HG03575 (cell line): ENCODE data around the gene ADAMTSL2.

Source experiments
- ATAC-seq: cut with Tn5 transposase; IDR thresholded peaks from one replicate; pipeline ENCODE4 v1.9.1; 2021; ENCODE audit not compliant: unreplicated experiment, insufficient number of reproducible peaks, low FRiP score; ENCODE audit errors: extremely low read depth

Gene ADAMTSL2

DNA sequence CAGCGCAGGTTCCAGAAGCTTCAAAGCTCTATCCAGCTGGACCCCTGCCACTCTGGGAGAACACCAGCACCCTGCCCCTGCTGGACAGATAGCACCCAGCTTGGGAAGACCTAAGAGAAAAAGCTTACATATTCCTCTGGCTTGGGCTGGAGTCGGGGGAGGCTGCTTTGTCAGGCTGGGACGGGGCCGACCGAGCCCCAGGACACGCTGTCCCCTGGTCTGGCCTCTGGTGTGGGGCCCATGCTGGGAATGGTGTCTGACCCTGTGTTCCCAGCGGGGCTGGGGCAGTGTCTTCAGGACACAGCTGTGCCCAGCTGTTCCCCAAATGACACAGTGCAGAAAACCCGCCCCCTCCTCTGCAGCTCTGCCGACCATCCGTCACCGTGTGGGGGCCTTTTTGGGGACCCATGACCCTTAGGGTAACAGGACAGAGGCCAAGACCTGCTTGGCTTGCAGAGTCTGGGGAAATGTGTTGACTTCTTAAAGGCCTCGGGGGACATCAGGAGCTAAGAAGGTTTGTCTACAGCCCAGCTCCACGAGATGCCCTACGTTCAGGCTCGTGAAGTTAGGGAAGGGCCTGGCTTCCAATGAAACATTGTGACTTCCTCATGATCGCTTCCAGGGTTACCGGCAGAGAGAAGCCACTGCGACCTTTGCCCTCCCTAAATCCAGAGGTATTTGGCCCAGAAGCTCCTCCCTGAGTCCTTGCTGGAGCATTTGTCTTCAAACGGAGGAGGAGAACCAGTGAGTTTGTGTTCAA, 35.2 kb upstream of the ADAMTSL2 start:
- no peak for ATAC-seq

GRCh38 chr9:133499892-133500270, 34.6 kb upstream of the ADAMTSL2 start:
- ATAC-seq: no peak

- no peak for ATAC-seq
Observed at GRCh38 chr9:133502112-133502511, 32.4 kb upstream of the ADAMTSL2 start.

DNA sequence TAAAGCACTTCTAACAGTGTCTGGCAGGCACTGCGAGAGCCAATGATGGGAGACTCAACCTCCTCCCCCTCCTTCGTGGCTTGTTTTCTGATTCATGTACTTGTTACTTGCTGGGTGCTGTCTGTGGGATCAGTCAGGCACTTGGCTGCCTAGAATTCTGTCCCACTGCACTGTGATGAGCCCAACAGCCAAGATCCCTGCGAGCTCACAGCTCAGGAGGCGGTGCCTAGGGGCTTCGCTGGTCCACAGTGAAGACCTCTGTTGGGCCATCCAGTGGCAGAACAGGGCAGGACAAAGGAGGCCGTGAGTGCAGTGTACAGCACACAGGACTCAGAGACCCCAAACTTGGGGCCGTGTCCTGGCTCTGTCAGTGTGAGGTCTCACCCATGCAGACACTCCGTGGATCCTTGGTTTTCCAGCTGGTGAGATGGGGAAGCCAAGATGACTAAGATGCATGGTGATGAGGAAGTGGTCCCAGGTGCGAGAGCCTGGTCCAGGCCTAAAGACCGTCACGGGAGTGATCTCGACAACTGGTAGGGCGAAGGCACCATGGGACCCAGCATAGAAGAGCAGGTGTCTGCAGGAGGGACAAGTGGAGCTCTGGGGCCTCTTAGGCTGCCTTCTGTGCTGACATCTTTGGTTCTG, 29.2 kb upstream of the ADAMTSL2 start:
- no peak for ATAC-seq

DNA sequence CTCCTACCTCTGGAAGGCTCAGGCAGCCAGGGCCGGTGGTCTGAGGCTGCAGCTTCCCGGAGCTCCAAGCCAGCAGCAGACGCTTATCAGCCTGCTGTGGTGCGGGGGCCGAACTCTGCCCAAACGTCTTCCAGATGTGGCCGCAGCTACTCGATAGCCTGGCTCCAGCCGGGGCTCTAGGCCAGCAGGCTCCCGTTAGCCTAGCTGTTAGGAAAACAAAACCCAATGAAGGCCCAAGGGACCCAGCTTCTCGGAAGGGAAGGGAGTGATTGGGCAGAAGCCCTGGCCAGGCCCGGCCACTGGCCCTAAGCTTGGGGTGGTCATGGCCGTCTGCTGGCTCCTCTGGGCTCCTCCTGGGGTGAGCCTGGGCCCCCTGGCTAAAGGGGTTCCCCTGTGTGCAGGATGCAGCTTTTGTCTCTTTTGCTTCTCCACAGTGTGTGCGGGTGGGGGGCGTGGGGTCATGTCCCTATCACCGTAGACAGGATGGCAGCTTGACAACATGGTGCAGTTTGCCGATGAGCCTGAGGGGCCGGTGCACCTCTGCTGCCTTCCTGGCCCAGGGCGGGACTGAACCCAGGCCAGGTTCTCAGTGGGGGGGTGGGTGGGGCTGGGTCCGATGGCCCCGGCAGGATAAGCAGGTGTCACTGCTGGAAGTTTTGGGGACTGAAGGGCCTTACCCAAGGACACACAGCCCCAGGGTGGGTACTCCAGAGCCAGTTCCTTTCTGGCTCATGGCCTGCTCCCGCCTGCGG, 28.4 kb upstream of the ADAMTSL2 start:
- no peak for ATAC-seq

DNA sequence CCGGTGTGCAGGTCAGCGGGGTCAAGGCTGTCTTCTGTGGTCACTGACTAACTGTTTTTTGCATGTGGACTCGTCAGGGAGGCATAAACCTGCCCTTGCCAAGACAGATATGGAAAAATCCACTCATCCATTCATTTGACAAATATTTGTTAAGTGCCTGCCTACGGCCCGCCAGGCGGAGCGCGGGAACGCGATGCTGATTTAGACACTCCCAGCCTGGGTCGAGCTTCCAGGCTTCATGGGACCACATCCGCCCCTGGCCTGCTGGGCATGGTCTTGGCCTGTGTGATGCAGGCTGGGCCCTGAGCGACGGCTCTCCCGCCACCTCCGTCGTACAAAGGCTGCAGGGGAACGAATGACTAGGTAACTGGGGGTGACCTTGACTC, 27.9 kb upstream of the ADAMTSL2 start:
- no peak for ATAC-seq

DNA sequence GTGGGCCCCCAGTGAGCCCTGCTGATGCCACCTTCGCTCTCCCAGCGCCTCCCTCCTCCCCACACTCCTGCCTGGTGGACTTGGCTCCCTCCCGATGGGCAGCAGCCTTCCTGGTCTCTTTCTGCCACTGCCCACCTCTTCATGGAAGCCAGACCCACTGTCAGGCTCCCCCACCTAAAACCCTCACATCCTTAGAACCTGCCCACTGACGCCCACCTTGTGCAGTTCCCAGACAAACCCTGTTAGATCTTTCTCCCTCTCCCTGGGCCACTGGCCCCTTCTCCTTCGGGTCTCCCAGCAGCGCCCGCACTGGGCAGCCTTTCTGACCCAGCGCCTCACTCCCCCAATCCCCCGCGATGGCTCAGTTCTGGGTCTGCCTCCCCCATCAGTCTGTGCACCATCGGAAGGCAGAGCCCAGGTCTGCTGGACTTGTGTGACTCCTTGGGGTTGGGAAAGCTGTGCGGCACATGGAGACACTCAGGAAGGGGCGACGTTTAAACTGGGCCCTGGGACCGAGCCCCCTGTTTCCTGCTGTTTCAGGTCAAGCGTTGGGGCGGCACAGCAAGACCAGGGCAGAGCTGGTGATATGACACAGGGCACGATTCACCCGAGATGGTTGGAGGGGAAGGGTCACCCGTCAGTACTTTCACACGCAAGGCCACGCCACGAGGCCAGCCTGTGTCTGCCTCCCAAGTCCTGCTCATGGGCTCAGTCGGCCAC, 27.1 kb upstream of the ADAMTSL2 start:
- no peak for ATAC-seq

- ATAC-seq: no peak
Observed at GRCh38 chr9:133508046-133508445, 26.5 kb upstream of the ADAMTSL2 start.

- ATAC-seq: no peak
Observed at GRCh38 chr9:133509179-133510083, 25.1 kb upstream of the ADAMTSL2 start.

GRCh38 chr9:133510926-133511505, 23.5 kb upstream of the ADAMTSL2 start:
- ATAC-seq: no peak

GRCh38 chr9:133511607-133512006, 22.9 kb upstream of the ADAMTSL2 start:
- no peak for ATAC-seq

GRCh38 chr9:133512253-133513213, 22.0 kb upstream of the ADAMTSL2 start:
- ATAC-seq: no peak

DNA sequence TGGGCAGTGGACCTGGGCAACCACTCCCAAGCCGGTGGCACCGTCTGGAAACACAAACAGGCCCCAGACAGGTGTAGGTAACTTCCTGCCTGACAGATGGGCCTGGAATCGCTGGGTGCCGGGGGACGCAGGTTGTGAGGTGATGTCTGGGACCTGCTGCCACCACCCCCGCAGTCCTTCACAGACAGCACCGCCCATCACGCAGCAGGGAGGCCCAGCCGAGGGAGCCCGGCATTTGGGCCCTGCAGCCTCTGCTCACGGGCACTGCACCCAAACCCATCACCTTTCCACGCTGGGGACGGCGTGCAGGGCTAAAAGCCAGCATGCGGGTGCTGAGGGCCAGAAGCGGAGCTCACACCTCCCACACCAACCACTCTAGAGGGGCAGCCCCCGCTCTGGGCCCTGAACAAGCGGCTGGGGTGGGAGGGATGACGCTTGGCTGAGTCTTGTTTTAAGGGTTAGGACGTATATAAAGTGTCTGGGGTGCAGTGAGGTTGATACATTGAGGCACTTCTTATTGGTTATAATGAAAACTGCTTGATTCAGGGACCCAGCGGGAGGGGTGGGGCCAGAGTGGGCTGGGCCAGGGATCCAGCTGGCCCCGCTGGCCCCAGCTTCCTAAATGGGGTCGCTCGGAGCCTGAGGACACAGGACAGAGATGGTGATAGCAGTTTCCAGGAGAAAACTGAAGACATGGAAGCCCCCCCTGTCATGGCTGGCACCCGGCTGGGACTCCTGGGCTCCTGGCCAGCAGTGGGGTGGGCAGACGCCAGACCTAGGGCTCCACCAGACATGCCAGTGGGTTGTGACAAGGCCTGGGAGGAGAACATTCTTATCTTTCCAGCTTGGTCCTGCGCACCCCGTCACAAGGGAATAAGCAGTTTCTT, 21.0 kb upstream of the ADAMTSL2 start:
- ATAC-seq: no peak

GRCh38 chr9:133514460-133515239, 19.9 kb upstream of the ADAMTSL2 start:
- no peak for ATAC-seq

GRCh38 chr9:133515240-133515610, 19.3 kb upstream of the ADAMTSL2 start:
- no peak for ATAC-seq
